Cerebellar cortex (tissue), 1 donor: ENCODE data around the gene KCNMA1.

Source experiments
- DNase-seq: peaks from one replicate; pipeline ENCODE4 v3.0.0-alpha.2; 2015; ENCODE audit warnings: low spot score

The KCNMA1 gene

GRCh38 chr10:77041636-77042258, 595.9 kb downstream of the KCNMA1 start:
- no peak for DNase-seq

DNA sequence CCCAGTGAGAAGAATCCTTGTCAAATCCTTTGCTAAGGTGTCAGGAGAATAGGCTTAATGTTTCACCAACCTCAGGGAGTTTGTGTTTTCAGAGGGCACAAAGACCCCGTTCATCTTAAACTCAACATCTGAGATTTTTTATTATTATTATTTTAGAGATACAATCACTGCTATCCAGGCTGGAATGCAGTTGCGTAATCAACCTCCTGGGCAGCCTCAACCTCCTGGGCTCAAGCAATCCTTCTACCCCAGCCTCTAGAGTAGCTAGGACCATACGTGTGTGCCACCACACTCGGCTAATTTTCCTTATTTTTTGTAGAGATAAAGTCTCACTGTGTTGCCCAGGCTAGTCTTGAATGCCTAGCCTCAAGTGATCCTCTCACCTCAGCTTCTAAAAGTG, 599.2 kb downstream of the KCNMA1 start:
- no peak for DNase-seq

DNA sequence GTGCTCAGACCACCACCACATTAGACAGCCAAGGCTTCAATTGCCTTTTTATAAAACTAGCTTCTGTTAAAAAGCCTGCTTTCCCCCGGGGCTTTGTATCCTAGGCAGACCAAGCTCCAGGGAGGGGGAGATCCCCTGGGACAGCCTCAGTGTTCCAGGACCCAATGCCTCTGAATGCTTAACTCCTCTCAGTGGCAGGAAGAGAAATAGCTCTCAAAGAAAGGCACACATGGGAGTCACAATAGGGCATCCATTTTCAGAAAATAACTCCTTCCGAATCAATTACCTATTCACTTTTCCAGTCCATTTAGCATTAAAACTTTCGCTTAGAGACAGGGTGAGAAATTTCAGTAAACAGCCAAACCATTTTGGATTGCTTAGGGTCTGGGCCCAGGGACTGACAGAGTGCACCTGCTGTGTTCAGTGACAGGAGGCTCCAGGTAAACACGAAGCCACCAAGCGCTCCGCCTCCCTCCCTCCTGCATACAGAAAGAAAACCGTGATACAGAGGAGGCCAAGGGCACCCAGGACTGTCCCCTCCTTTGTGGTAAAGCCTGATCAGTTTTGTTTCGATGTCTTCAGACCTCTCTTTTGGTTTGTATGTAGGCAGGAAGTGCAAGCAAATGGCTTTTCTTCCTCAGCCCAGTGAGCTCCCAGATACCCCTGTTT, 599.7 kb downstream of the KCNMA1 start:
- no peak for DNase-seq

DNA sequence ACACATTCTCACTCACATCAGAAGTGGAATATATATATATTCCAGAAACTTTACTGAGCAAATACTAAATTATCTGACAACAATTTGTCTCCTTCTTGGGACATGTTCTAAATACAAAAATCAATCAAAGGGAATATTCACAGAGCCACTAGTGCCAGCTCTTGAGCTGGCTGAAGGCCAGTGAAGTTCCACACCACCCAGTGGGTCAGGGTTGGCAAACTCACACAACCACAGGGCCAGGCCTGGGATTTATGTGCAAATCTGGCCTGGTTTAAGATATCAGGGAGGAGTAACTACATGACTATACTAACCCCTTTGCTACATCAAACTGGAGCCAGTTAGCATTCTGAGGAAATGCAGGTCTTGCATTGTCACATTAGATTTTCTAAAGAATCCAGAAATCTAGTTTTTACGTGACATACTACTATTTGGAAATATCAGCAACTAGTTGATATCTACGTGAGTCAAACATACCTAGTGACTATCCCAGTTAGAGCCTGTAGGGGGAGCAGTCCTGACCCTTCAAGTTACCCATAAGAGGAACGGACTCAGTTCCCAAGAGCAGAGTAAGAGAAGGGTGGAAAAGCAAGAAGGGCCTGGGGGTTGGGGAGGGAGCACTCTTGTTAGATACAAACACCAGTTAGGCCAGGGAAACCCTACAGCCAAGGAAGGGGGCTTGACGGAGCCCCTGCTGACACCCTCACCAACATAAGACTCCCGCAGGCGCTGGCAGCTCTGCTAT, 600.4 kb downstream of the KCNMA1 start:
- peak; percentile 20 for DNase-seq

GRCh38 chr10:77036276-77036675, 601.3 kb downstream of the KCNMA1 start:
- DNase-seq: no peak

DNA sequence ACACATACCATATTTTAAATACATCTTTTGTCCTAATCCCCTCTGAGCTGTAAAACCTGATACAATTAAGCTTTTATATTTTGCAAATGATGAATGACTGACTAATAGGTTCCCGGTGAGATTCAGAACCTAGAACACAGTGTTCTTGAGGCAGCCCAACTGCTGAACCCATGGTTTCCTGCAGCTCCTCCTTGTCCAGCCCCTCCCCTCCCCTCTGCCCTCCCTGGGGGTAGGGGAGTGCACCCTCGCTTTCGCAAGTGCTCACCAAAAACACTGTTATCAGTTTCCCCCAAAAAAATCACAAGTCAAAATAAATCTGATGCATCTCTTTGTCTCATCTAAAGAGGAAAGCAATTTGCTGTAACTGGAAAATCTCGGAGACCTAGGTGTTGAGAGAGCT, 602.8 kb downstream of the KCNMA1 start:
- no peak for DNase-seq

GRCh38 chr10:77034240-77034639, 603.4 kb downstream of the KCNMA1 start:
- no peak for DNase-seq

- no peak for DNase-seq
These were observed 605.4 kb downstream of the KCNMA1 start for GRCh38 chr10:77032188-77032570.

DNA sequence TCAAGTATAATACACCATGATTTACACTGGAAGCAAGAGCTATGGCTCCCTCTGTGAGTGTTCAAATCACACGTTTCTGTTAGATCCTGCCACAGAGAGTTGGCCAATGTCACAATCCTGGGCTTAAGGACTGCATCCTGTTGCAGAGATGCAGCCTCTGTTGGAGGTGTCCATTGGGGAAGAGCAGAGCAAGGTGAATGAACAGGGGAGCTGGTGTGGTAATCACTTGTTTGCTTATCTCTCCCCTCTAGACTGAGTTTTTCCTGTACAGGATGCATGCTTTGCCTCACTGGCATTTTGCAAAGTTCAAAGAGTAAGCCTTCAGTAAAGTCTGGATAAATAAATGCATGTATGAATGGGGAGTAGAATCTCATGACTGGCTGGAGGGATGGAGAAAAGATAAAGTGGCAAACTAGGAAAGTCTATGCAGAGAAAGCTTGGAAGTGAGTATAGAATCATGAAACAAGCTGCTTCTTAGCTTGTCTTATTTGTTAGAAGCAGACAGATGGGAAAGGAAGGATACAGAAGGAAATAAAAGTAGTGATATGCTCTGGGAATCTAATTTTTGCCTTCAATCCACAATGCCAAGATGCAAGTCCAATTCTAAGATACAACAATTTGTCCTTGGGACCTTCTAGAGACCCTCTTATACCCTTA, 605.9 kb downstream of the KCNMA1 start:
- DNase-seq: no peak

- DNase-seq: no peak
These were observed 606.6 kb downstream of the KCNMA1 start for GRCh38 chr10:77030974-77031373.

DNA sequence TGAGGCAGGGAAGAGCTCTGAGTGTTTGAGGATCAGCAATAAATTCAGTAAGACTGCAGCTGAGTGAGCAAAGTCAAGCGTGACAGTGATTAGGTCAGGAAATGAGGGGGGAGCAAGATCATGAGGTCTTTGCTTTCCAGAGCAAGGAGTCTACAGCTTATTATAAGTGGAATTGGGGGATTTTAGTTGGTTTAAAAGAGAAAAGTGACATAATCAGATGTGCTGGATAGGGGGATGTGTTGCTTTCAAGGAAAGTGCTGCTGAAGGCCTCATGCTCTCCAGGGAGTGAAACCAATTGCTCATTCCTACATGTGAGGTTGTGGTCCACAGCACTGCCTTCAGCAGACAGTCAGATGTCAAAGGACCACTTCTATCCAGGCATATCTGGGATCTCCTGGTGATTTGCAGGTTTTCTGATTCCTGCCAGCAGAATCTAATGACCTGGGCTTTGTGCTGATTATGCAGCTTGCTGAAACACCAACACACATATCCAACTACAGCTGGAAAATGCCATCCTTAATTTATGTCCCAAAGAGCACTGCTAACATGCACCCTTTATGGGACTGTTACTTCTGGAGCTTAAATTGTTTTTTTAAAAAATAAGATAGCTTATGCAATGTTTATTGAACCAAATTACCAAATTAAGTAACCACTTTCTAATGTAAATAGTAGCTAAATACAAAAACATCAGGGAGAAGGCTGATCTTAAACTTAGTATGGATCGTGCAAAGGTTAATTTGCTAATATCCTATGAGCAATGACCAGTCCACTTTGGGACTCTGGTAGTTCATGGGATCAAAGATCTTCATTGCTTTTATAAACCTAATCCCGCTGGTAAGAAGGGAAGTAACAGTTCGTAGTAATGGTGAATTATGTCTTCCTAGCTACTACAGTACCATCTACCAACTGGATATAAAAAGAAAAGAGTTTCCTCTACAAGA, 607.6 kb downstream of the KCNMA1 start:
- no peak for DNase-seq

GRCh38 chr10:77028042-77028441, 609.6 kb downstream of the KCNMA1 start:
- DNase-seq: peak; percentile 22

DNA sequence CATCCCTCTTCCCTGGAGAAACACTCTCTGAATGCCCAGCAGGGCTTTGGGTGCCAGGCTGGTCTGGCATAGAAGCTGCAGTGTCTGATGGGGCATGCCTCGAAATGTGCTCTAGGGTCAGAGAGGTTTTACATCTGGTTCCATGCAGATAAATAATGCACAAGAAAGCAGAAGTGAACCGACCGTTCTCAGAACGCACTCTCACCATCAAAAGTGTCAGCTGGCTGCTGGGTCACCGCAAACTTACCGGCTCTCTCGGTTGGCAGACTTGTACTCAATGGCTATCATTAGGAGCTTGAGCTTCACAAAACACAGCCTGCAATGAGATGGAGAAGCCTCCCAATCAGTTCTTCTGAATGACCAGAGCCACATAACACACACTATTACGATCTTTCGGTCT, 610.0 kb downstream of the KCNMA1 start:
- no peak for DNase-seq

- DNase-seq: peak; percentile 85
These were observed 610.5 kb downstream of the KCNMA1 start for GRCh38 chr10:77027141-77027540.

DNA sequence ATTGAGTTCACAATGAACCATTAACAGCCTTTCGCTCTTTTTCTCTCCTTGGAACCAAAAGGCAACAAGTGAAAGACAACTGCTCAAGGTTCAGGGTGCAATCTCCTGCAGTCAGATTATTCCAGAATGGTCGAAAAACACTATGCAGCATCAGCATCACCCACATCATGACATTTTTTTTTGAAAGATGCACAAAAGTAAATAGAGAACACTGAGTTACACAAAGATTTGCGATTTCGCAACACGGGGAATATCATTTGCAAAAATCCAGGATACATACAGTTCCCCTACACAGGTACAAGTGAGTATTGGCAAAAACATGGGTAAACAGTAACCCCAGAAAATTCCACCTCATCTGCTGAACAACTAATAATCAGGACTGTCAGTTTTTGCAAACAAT, 611.5 kb downstream of the KCNMA1 start:
- DNase-seq: no peak

GRCh38 chr10:77024461-77024860, 613.1 kb downstream of the KCNMA1 start:
- no peak for DNase-seq

DNA sequence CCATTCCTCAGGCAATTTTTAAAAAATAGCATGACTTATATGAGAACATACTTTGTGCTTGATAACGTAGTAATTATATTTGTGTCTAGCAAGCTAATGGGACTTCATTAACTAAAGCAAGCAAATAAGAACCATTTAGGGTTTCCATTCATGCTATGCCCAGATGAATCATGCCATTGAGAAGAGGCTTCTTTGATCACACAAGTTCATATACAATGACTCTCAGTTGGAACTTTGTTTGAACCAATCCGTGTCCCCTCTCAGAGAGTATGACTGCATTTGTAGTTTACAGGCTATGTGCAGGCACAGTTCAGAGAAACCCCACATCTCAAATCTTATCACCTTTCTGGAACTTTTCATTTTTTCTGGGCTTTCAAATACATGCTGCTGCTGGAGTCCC, 614.2 kb downstream of the KCNMA1 start:
- DNase-seq: no peak

DNA sequence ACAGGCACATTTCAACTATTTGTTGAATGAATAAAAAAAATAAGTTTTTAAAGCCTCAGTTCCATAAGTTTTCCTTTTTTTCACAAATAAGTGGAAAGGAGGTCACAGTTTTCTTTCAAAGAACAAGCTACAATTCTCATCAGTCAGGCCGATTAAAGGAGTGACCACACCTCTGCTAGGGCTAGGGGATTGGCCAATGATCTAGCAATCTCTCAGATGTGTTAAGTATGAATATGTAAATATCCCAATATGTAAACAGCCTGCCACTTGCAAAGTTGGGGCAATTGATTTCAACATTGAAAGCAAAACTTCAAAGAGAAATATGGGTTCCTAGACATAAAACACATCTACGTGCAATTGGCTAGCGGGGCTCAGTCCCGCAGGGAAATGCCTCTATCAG, 614.9 kb downstream of the KCNMA1 start:
- no peak for DNase-seq

GRCh38 chr10:77021966-77022490, 615.6 kb downstream of the KCNMA1 start:
- no peak for DNase-seq

DNA sequence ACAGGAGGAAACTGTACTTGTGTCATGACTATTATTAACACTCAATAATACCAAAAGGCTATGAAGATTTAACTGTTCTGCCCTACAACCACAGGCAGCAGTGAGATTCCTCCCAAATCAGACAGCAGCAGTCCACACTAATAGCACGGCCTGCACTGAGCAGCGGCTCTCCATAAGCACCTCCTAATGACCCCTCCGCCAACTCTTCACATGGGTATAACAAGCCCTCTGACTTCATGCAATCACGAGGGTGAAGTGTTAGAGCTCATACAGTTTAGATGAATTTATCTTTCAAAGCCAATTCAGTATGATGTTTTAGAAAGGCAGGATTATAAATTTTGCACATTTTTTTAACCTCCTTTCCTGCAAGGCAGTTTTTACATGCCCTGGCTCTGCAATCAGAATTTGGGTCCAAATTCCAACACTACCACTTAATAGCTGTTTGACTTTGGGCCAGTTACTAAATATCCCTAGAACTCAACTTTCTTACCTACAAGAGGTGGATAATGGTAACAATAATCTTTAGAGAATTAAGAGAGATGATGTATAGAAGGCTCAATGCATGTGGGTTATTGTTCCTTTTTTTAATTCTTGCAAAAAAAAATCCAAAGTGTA, 617.1 kb downstream of the KCNMA1 start:
- no peak for DNase-seq

- no peak for DNase-seq
These were observed 620.8 kb downstream of the KCNMA1 start for GRCh38 chr10:77016855-77017254.
